OCI-LY1 (cell line): Measurements from ENCODE around the gene ZNF524.

Experiments
- H2AFZ ChIP-seq: fragments of 200-600 bp; sonication (generic), shearing (Covaris generic); 2 replicates; pipeline ENCODE4 v1.6.0; 2014; ENCODE audit warnings: antibody characterized with exemption, mild to moderate bottlenecking, low read length
- H3F3A ChIP-seq: fragments of 200-600 bp; sonication (generic), shearing (Covaris generic); 2 replicates; pipeline ENCODE4 v1.6.0; 2014; ENCODE audit warnings: mild to moderate bottlenecking, antibody characterized with exemption, low read length, moderate library complexity; ENCODE audit not compliant: insufficient read depth
- H3K27ac ChIP-seq: fragments of 200-600 bp; sonication (generic); 2 replicates; pipeline ENCODE4 v1.5.1; 2014; ENCODE audit warnings: low read length, mixed run types, mild to moderate bottlenecking, low read depth; ENCODE audit not compliant: poor library complexity, severe bottlenecking
- H3K27me3 ChIP-seq: fragments of 200-600 bp; sonication (generic); 2 replicates; pipeline ENCODE4 v1.6.0; 2014; ENCODE audit warnings: antibody characterized with exemption, mild to moderate bottlenecking, low read length, moderate library complexity; ENCODE audit not compliant: insufficient read depth
- H3K36me3 ChIP-seq: fragments of 200-600 bp; sonication (generic); 2 replicates; pipeline ENCODE4 v1.6.1; 2014; ENCODE audit warnings: mild to moderate bottlenecking, antibody characterized with exemption, low read length, moderate library complexity, mixed read lengths; ENCODE audit not compliant: insufficient read depth
- H3K4me1 ChIP-seq: fragments of 200-600 bp; sonication (generic); 2 replicates; pipeline ENCODE4 v1.5.1; 2014; ENCODE audit warnings: mild to moderate bottlenecking, low read length, moderate library complexity; ENCODE audit not compliant: insufficient read depth, severe bottlenecking
- H3K4me2 ChIP-seq: fragments of 200-600 bp; sonication (generic), shearing (Covaris generic); 2 replicates; pipeline ENCODE4 v1.6.1; 2014; ENCODE audit warnings: low read length
- H3K4me3 ChIP-seq: fragments of 200-600 bp; sonication (generic); 2 replicates; pipeline ENCODE4 v1.5.1; 2014; ENCODE audit warnings: low read length, low read depth, mild to moderate bottlenecking, mixed read lengths; ENCODE audit not compliant: poor library complexity, severe bottlenecking
- H3K79me2 ChIP-seq: fragments of 200-600 bp; shearing (Covaris generic); 2 replicates; pipeline ENCODE4 v1.6.1; 2016; ENCODE audit warnings: mixed run types, low read length, mixed read lengths; ENCODE audit not compliant: insufficient read depth
- H3K9ac ChIP-seq: fragments of 200-600 bp; sonication (generic), shearing (Covaris generic); 2 replicates; pipeline ENCODE4 v1.6.1; 2014; ENCODE audit warnings: mild to moderate bottlenecking, low read length, mixed read lengths
- H3K9me2 ChIP-seq: fragments of 200-600 bp; sonication (generic), shearing (Covaris generic); 2 replicates; pipeline ENCODE4 v1.6.1; 2014; ENCODE audit warnings: low read depth, mild to moderate bottlenecking, low read length, mixed read lengths
- H3K9me3 ChIP-seq: fragments of 200-600 bp; shearing (Covaris generic); 2 replicates; pipeline ENCODE4 v1.6.1; 2014; ENCODE audit warnings: low read length, mixed read lengths
- H4K20me1 ChIP-seq: fragments of 200-600 bp; sonication (generic), shearing (Covaris generic); 2 replicates; pipeline ENCODE4 v1.6.0; 2016; ENCODE audit warnings: mild to moderate bottlenecking, low read length; ENCODE audit not compliant: insufficient read depth
- CTCF ChIP-seq: fragments of 200-600 bp; sonication (generic), shearing (Covaris generic); IDR thresholded peaks from 2 replicates; pipeline ENCODE4 v1.5.1; 2017; ENCODE audit warnings: mild to moderate bottlenecking, antibody characterized with exemption, low read length, moderate library complexity, mixed read lengths
- EZH2 ChIP-seq: fragments of 200-600 bp; sonication (generic), shearing (Covaris generic); IDR thresholded peaks from 2 replicates; pipeline ENCODE4 v1.8.0; 2017; ENCODE audit warnings: borderline replicate concordance, mixed run types, mild to moderate bottlenecking, antibody characterized with exemption, low read length, moderate library complexity, mixed read lengths

The ZNF524 gene

GRCh38 chr19:55606817-55607216, 6.7 kb downstream of the ZNF524 start:
- Histone ChIP-seq H3K4me3 (peak overlapping the region; percentile 85), H3K9ac (peak overlapping the region; percentile 96; the same call in 1 of the 2 replicates), H3K27me3 (no peaks in the 10 kb centered on the region), H4K20me1 (no peaks in the 10 kb centered on the region), H3K4me1 (peaks cover 13% of the 10 kb centered on the region), H3K4me2 (peak overlapping the region; percentile 89), H3K27ac (peak overlapping the region; percentile 48), H3K9me2 (no peaks in the 10 kb centered on the region), H3K79me2 (no peaks in the 10 kb centered on the region), H3F3A (no peaks in the 10 kb centered on the region; the same call in 1 of the 2 replicates), H2AFZ (no peak overlapping the region), H3K9me3 (no peaks in the 10 kb centered on the region), H3K36me3 (peaks cover 19% of the 10 kb centered on the region)
- TF ChIP-seq CTCF (no peak), EZH2 (no peak)

GRCh38 chr19:55609326-55609725, 9.2 kb downstream of the ZNF524 start:
- no peaks in the 10 kb centered on the region for H4K20me1 ChIP-seq

GRCh38 chr19:55611300-55611982, 11.4 kb downstream of the ZNF524 start:
- peaks cover 5% of the 10 kb centered on the region for H3K4me1 ChIP-seq
- H3K9ac ChIP-seq = no peak overlapping the region
- no peaks in the 10 kb centered on the region for H4K20me1 ChIP-seq
- no peak overlapping the region for H3K4me2 ChIP-seq
- no peaks in the 10 kb centered on the region for H3K27me3 ChIP-seq
- no peak overlapping the region for H3K27ac ChIP-seq
- no peak for TF ChIP-seq EZH2
- TF ChIP-seq CTCF = no peak
- H3K36me3 ChIP-seq = peaks cover 35% of the 10 kb centered on the region
- no peak overlapping the region for H3K4me3 ChIP-seq
- no peaks in the 10 kb centered on the region for H3K9me3 ChIP-seq
- H2AFZ ChIP-seq = no peak overlapping the region
- H3K79me2 ChIP-seq = no peaks in the 10 kb centered on the region
- no peaks in the 10 kb centered on the region for H3K9me2 ChIP-seq
- no peaks in the 10 kb centered on the region for H3F3A ChIP-seq

More at GRCh38 chr19:55609326-55609725, 9.2 kb downstream of the ZNF524 start:
- peaks cover 12% of the 10 kb centered on the region for H3K4me1 ChIP-seq
- H3K36me3 ChIP-seq = peaks cover 19% of the 10 kb centered on the region
- H3K27ac ChIP-seq = no peak overlapping the region
- H2AFZ ChIP-seq = no peak overlapping the region
- H3K4me2 ChIP-seq = no peak overlapping the region
- no peak overlapping the region for H3K4me3 ChIP-seq
- H3K9ac ChIP-seq = no peak overlapping the region
- no peaks in the 10 kb centered on the region for H3K27me3 ChIP-seq
- no peaks in the 10 kb centered on the region; the same call in 1 of the 2 replicates for H3F3A ChIP-seq
- no peaks in the 10 kb centered on the region for H3K9me2 ChIP-seq
- no peaks in the 10 kb centered on the region for H3K9me3 ChIP-seq
- no peaks in the 10 kb centered on the region for H3K79me2 ChIP-seq
- TF ChIP-seq EZH2 (no peak), CTCF (no peak)
